Astrocyte (in vitro differentiated cells and primary cell): Measurements from ENCODE around the gene ADD1. TPM values are rescaled to one million over a fixed set of nuclear protein-coding genes. Genes with fewer than 3 reads are reported as not detected.

Experiments used
- DNase-seq: peaks from one replicate; pipeline ENCODE4 v3.0.0-alpha.2; 2010; ENCODE audit warnings: low read depth
- FAIRE-seq: peaks from 2 replicates; lab custom pipeline; 2011; peaks lifted over from hg19 to GRCh38; lab: Jason Lieb, UNC
- H2AFZ ChIP-seq: 2 replicates; pipeline ENCODE4 v1.6.0; 2012; ENCODE audit warnings: low read depth, low read length, inconsistent platforms
- H3K27ac ChIP-seq: 2 replicates; pipeline ENCODE4 v1.5.1; 2011; ENCODE audit warnings: low read depth, low read length, inconsistent platforms
- H3K27me3 ChIP-seq: 2 replicates; pipeline ENCODE4 v1.6.0; 2011; ENCODE audit warnings: low read length, inconsistent platforms; ENCODE audit not compliant: insufficient read depth
- H3K36me3 ChIP-seq: 2 replicates; pipeline ENCODE4 v1.5.1; 2011; ENCODE audit warnings: low read length, inconsistent platforms; ENCODE audit not compliant: insufficient read depth
- H3K4me1 ChIP-seq: 2 replicates; pipeline ENCODE4 v1.5.1; 2011; ENCODE audit warnings: low read length, inconsistent platforms; ENCODE audit not compliant: insufficient read depth
- H3K4me2 ChIP-seq: 2 replicates; pipeline ENCODE4 v1.6.0; 2012; ENCODE audit warnings: low read length, inconsistent platforms
- H3K4me3 ChIP-seq: 2 replicates; pipeline ENCODE4 v1.5.1; 2011; ENCODE audit warnings: low read depth, mild to moderate bottlenecking, low read length, inconsistent platforms; ENCODE audit not compliant: insufficient read depth
- H3K79me2 ChIP-seq: 2 replicates; pipeline ENCODE4 v1.6.0; 2012; ENCODE audit warnings: mild to moderate bottlenecking, low read length, inconsistent platforms; ENCODE audit not compliant: insufficient read depth
- H3K9ac ChIP-seq: 2 replicates; pipeline ENCODE4 v1.6.0; 2012; ENCODE audit warnings: mild to moderate bottlenecking, low read length, inconsistent platforms
- H3K9me3 ChIP-seq: 2 replicates; pipeline ENCODE4 v1.5.1; 2012; ENCODE audit warnings: low read depth, mild to moderate bottlenecking, low read length, inconsistent platforms; ENCODE audit not compliant: insufficient read depth
- H4K20me1 ChIP-seq: 2 replicates; pipeline ENCODE4 v1.6.0; 2012; ENCODE audit warnings: low read length, inconsistent platforms; ENCODE audit not compliant: insufficient read depth
- H3K27ac Mint-ChIP-seq: one replicate; pipeline ENCODE4 v1.8.0; 2021; ENCODE audit warnings: mild to moderate bottlenecking, mixed read lengths; ENCODE audit not compliant: unreplicated experiment
- H3K27me3 Mint-ChIP-seq: one replicate; pipeline ENCODE4 v1.8.0; 2021; ENCODE audit warnings: low read depth, mixed read lengths; ENCODE audit not compliant: unreplicated experiment
- H3K36me3 Mint-ChIP-seq: one replicate; pipeline ENCODE4 v1.8.0; 2021; ENCODE audit warnings: low read depth, mixed read lengths; ENCODE audit not compliant: unreplicated experiment
- H3K4me1 Mint-ChIP-seq: one replicate; pipeline ENCODE4 v1.8.0; 2021; ENCODE audit warnings: low read depth, mixed read lengths; ENCODE audit not compliant: unreplicated experiment
- H3K4me3 Mint-ChIP-seq: one replicate; pipeline ENCODE4 v1.8.0; 2021; ENCODE audit warnings: mild to moderate bottlenecking, moderate library complexity, mixed read lengths; ENCODE audit not compliant: unreplicated experiment
- H3K9me3 Mint-ChIP-seq: one replicate; pipeline ENCODE4 v1.8.0; 2021; ENCODE audit warnings: mild to moderate bottlenecking, mixed read lengths; ENCODE audit not compliant: unreplicated experiment
- EZH2 ChIP-seq: IDR thresholded peaks from 2 replicates; pipeline ENCODE4 v1.6.1; 2012; ENCODE audit warnings: mild to moderate bottlenecking, low read length, inconsistent platforms; ENCODE audit not compliant: insufficient read depth
- total RNA-seq: library from RNA; stranded (reverse); gene quantifications from 2 replicates; pipeline ENCODE4 v1.2.1, GENCODE V29; 2021
- TF ChIP-seq, protein P1 (sequence below): IDR thresholded peaks from 2 replicates; pipeline ENCODE4 v1.5.1; 2011; ENCODE audit warnings: low read depth, mild to moderate bottlenecking, inconsistent platforms, low read length, moderate library complexity; ENCODE audit not compliant: insufficient read depth

ADD1 gene
- total RNA-seq, 1 donor from 2014 or later, result 280 TPM

- no peak overlapping the region for H3K4me3 Mint-ChIP-seq
- no peak overlapping the region for H2AFZ ChIP-seq
Observed at GRCh38 chr4:2820216-2820982, 23.2 kb upstream of the ADD1 start.

GRCh38 chr4:2822461-2823300 lies 21.0 kb upstream of the ADD1 start:
- H3K4me1 Mint-ChIP-seq, result no peaks in the 10 kb centered on the region
- H3K36me3 ChIP-seq, result peaks cover 6% of the 10 kb centered on the region
- H2AFZ ChIP-seq, result no peak overlapping the region
- H3K27me3 Mint-ChIP-seq, result no peaks in the 10 kb centered on the region
- peaks cover 39% of the 10 kb centered on the region for H3K79me2 ChIP-seq
- no peak for FAIRE-seq
- H3K36me3 Mint-ChIP-seq, result peaks cover 13% of the 10 kb centered on the region
- H3K27ac ChIP-seq, result no peak overlapping the region
- H3K4me3 ChIP-seq, result no peak overlapping the region
- H3K9ac ChIP-seq, result no peak overlapping the region
- peaks cover 2% of the 10 kb centered on the region for H3K4me1 ChIP-seq
- H3K4me2 ChIP-seq, result no peak overlapping the region
- TF ChIP-seq, protein P1, sequence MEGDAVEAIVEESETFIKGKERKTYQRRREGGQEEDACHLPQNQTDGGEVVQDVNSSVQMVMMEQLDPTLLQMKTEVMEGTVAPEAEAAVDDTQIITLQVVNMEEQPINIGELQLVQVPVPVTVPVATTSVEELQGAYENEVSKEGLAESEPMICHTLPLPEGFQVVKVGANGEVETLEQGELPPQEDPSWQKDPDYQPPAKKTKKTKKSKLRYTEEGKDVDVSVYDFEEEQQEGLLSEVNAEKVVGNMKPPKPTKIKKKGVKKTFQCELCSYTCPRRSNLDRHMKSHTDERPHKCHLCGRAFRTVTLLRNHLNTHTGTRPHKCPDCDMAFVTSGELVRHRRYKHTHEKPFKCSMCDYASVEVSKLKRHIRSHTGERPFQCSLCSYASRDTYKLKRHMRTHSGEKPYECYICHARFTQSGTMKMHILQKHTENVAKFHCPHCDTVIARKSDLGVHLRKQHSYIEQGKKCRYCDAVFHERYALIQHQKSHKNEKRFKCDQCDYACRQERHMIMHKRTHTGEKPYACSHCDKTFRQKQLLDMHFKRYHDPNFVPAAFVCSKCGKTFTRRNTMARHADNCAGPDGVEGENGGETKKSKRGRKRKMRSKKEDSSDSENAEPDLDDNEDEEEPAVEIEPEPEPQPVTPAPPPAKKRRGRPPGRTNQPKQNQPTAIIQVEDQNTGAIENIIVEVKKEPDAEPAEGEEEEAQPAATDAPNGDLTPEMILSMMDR, result no peak
- peaks cover 58% of the 10 kb centered on the region for H4K20me1 ChIP-seq
- no peak overlapping the region for H3K27ac Mint-ChIP-seq
- no peak overlapping the region for H3K4me3 Mint-ChIP-seq
- no peaks in the 10 kb centered on the region for H3K9me3 Mint-ChIP-seq
- H3K9me3 ChIP-seq, result no peaks in the 10 kb centered on the region
- DNase-seq, result no peak
- no peaks in the 10 kb centered on the region for H3K27me3 ChIP-seq

More at GRCh38 chr4:2820216-2820982, 23.2 kb upstream of the ADD1 start:
- H3K4me3 ChIP-seq, result no peak overlapping the region
- peaks cover 43% of the 10 kb centered on the region for H3K79me2 ChIP-seq
- peaks cover 11% of the 10 kb centered on the region for H3K9me3 Mint-ChIP-seq
- DNase-seq (no peak), FAIRE-seq (no peak)
- H3K27me3 Mint-ChIP-seq, result no peaks in the 10 kb centered on the region
- no peak overlapping the region for H3K27ac ChIP-seq
- H3K9ac ChIP-seq, result no peak overlapping the region
- TF ChIP-seq, protein P1, result no peak
- TF ChIP-seq EZH2, result no peak
- H3K27ac Mint-ChIP-seq, result no peak overlapping the region
- no peak overlapping the region for H3K4me2 ChIP-seq
- peaks cover 13% of the 10 kb centered on the region for H3K36me3 Mint-ChIP-seq
- H3K9me3 ChIP-seq, result peaks cover 4% of the 10 kb centered on the region
- no peaks in the 10 kb centered on the region for H3K27me3 ChIP-seq
- peaks cover 4% of the 10 kb centered on the region for H3K36me3 ChIP-seq
- no peaks in the 10 kb centered on the region for H3K4me1 Mint-ChIP-seq
- H3K4me1 ChIP-seq, result peaks cover 4% of the 10 kb centered on the region
- H4K20me1 ChIP-seq, result peaks cover 45% of the 10 kb centered on the region
